ENCODE results near the gene RNF213.

Gene RNF213

DNA sequence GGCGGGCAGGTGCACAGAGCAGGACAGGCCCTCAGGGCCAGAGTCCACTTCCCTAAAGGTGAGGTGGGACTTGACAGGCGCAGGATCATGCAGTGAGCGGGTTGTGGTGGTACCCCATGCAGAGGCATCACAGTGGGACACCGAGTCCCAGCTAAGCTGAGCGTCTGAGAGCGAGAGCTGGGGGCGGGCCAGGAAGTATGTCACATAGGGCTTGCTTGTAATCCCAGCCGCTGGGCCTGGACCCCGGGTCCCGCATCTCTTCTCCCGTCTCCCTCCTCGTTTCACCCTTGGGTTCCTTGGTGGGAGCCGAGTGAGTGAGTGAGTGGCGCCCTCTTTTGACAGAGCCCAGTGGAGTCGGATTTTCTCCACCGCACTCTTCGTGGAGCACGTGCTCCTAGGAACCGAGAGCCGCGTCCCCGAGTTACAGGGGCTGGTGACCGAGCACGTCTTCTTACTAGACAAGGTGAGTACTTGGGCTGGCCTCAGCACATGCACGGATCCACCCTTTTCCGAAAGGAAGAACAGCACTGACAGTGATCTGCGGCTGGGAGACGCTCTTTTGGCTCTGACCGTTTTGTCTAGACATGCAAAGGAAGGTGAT lies 103.5 kb downstream of the RNF213 start:
- peak; percentile 12 for DNase-seq (ENCODE audit: low read depth)
- TF ChIP-seq, protein P1, sequence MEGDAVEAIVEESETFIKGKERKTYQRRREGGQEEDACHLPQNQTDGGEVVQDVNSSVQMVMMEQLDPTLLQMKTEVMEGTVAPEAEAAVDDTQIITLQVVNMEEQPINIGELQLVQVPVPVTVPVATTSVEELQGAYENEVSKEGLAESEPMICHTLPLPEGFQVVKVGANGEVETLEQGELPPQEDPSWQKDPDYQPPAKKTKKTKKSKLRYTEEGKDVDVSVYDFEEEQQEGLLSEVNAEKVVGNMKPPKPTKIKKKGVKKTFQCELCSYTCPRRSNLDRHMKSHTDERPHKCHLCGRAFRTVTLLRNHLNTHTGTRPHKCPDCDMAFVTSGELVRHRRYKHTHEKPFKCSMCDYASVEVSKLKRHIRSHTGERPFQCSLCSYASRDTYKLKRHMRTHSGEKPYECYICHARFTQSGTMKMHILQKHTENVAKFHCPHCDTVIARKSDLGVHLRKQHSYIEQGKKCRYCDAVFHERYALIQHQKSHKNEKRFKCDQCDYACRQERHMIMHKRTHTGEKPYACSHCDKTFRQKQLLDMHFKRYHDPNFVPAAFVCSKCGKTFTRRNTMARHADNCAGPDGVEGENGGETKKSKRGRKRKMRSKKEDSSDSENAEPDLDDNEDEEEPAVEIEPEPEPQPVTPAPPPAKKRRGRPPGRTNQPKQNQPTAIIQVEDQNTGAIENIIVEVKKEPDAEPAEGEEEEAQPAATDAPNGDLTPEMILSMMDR (conservative IDR thresholded peaks at IDR 0.05; ENCODE audit: control insufficient read depth, insufficient read depth, low read depth, low read length): peak; percentile 34
- no peak overlapping the region for H3K4me3 ChIP-seq (ENCODE audit: control insufficient read depth, low read depth, low read length)

DNA sequence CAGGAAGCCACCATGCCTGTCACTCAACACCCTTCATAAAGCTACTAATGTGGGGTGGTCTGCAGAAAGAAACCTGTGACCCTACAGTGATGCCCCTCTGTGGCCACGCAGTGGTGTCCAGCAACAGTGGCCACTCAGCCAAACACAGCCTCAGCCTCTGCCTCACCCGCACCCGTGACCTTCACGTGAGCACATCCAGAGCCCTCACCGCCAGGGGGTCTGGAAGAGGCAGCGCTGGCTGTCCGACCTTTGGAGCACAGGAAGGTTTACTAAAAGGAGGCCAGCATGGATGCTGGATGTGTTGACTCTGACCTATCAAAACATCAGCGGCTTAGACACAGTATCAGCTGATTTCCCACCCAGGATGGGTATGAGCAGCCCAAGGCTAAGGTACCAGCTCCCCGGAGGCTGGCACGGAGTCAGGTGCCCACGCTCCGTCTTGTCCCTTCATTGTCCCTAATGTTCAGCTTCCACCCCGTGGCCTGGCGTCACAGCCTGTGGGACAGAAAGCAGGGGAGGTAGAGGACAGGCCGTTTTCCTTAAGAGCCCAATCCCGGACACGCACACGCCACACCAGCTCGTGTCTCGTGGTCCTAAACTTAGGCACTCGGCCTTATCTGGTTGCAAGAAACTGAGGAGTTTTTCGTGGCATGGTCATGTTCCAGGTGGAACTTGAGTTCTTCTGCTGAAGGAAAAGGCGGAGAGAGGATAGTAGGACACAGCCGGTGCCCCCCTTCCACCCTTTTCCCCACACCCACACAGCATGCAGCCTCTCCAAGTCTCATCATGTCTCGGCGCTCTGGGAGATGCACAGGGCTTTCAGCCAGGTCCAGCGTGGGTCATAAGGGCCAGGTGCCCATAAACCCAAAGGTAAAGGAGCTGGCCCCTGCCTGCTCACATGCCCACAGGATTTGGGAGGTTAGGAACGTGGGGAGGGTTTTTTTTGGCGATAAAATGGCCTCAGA lies 104.6 kb downstream of the RNF213 start:
- DNase-seq (ENCODE audit: low read depth): no peak
- TF ChIP-seq, protein P1 (conservative IDR thresholded peaks at IDR 0.05; ENCODE audit: control insufficient read depth, insufficient read depth, low read depth, low read length): no peak
- H3K4me3 ChIP-seq (ENCODE audit: control insufficient read depth, low read depth, low read length): no peak overlapping the region

DNA sequence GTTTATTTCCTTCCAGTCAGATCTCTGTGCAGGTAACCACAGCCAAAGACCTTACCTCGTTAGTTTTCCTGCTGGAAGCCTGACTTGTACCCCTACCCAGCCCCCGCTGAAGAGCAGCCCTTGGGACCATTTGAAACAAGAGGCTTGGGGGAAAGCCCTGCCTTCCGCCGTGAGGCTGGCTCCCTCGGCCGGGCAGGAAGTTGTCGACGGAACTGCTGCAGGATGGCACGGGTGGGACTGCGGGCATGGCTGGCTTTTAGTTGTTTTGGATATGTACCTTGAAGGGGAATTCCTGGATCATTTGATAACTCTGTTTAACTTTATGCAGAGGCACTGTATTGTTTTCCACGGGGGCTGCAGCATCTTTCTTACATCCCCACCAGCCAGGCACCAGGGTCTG lies 105.3 kb downstream of the RNF213 start:
- DNase-seq (ENCODE audit: low read depth): no peak
- H3K4me3 ChIP-seq (ENCODE audit: control insufficient read depth, low read depth, low read length): no peak overlapping the region
- TF ChIP-seq, protein P1 (conservative IDR thresholded peaks at IDR 0.05; ENCODE audit: control insufficient read depth, insufficient read depth, low read depth, low read length): no peak

DNA sequence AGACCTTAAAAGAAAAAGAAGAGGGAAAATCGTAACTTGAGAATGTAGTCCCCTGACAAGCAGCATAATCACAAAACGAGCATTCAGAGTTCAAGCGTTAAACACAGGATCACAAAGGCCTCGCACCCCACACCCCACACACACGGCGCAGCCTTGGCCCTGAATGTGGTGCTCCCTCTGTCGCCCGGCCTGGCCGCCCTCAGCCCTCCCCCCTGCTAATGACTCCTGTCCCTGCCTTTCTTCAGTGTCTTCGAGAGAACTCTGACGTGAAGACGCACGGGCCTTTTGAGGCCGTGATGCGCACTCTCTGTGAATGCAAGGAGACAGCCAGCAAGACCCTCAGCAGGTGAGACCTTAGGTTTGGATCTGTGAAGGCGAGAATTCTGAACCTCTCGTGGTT lies 106.9 kb downstream of the RNF213 start:
- TF ChIP-seq, protein P1 (conservative IDR thresholded peaks at IDR 0.05; ENCODE audit: control insufficient read depth, insufficient read depth, low read depth, low read length): no peak
- no peak for DNase-seq (ENCODE audit: low read depth)
- H3K4me3 ChIP-seq (ENCODE audit: control insufficient read depth, low read depth, low read length): no peak overlapping the region

DNA sequence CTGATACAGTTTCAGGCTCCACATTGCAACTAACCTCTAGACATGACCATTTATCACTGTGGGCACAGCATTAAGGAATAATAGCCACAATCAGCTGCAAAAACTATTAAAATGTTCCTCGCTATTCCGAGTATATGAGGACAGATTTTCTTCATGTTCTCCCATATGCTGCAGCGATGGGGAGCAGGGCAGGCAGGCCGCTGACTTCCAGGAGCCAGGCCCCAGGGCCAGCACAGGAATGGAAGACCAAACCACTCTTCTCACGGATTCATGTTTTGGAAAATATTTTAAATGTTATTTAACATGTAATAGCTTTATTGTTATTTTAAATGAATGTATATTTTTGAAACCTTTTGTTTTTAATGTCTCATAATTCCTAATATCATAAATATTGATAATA lies 110.5 kb downstream of the RNF213 start:
- TF ChIP-seq, protein P1 (conservative IDR thresholded peaks at IDR 0.05; ENCODE audit: control insufficient read depth, insufficient read depth, low read depth, low read length): no peak
- H3K4me3 ChIP-seq (ENCODE audit: control insufficient read depth, low read depth, low read length): no peak overlapping the region
- DNase-seq (ENCODE audit: low read depth): no peak

DNA sequence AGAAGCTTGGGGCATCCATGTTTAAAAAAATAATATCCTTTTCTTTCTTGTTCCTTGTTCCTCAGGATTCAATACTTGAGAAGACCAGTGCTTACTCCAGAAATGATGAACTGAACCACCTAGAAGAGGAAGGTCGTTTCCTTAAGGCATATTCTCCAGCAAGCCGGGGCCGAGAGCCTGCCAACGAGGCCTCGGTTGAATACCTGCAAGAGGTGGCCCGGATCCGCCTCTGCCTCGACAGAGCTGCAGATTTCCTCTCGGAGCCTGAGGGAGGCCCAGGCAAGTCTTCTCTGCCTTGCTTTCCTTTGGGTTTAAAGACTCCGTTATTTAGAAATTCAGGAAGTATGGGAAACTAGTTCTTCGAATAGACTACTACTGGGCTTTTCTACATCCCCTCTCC lies 111.8 kb downstream of the RNF213 start:
- TF ChIP-seq, protein P1 (conservative IDR thresholded peaks at IDR 0.05; ENCODE audit: control insufficient read depth, insufficient read depth, low read depth, low read length): no peak
- no peak overlapping the region for H3K4me3 ChIP-seq (ENCODE audit: control insufficient read depth, low read depth, low read length)
- no peak for DNase-seq (ENCODE audit: low read depth)
